Measurements from ENCODE around the gene GJA1. TPM values are rescaled to one million over a fixed set of nuclear protein-coding genes. Genes with fewer than 3 reads are reported as not detected.

The GJA1 gene
- total and polyA plus RNA-seq, 2 of the 8 experiments (the other 6 are each of a cell fraction or from before 2014, with no cell fraction given), result 468 to 795 TPM

DNA sequence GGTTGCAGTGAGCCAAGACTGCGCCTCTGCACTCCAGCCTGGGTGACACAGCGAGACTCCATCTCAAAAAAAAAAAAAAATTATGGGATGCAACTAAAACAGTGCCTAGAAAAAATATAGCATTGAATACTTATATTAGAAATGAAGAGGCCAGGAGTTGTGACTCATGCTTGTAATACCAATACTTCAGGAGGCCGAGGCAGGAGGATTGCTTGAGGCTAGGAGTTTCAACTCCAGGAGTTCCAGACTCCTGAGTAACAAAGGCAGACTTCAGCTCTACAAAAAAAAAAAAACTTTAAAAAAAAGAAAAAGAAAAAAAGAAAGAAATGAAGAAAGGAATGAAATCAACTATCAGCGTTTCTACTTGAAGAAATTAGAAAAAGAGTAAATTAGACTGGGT is 17.1 kb upstream of the GJA1 start (continued):
- TF ChIP-seq, protein P1, sequence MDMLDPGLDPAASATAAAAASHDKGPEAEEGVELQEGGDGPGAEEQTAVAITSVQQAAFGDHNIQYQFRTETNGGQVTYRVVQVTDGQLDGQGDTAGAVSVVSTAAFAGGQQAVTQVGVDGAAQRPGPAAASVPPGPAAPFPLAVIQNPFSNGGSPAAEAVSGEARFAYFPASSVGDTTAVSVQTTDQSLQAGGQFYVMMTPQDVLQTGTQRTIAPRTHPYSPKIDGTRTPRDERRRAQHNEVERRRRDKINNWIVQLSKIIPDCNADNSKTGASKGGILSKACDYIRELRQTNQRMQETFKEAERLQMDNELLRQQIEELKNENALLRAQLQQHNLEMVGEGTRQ (IDR thresholded peaks at IDR 0.05; ENCODE audit: low read length), result no peak
